ENCODE results near the gene PTMA. TPM values are rescaled to one million over a fixed set of nuclear protein-coding genes. Genes with fewer than 3 reads are reported as not detected.
"Not testable (repeated sequence)": the region's sequence is repeated elsewhere in the genome, so short reads cannot be mapped to it uniquely, and the experiment has no call there.

PTMA gene
- total RNA-seq, 1 experiment from 2014 or later, result 1,855 TPM

DNA sequence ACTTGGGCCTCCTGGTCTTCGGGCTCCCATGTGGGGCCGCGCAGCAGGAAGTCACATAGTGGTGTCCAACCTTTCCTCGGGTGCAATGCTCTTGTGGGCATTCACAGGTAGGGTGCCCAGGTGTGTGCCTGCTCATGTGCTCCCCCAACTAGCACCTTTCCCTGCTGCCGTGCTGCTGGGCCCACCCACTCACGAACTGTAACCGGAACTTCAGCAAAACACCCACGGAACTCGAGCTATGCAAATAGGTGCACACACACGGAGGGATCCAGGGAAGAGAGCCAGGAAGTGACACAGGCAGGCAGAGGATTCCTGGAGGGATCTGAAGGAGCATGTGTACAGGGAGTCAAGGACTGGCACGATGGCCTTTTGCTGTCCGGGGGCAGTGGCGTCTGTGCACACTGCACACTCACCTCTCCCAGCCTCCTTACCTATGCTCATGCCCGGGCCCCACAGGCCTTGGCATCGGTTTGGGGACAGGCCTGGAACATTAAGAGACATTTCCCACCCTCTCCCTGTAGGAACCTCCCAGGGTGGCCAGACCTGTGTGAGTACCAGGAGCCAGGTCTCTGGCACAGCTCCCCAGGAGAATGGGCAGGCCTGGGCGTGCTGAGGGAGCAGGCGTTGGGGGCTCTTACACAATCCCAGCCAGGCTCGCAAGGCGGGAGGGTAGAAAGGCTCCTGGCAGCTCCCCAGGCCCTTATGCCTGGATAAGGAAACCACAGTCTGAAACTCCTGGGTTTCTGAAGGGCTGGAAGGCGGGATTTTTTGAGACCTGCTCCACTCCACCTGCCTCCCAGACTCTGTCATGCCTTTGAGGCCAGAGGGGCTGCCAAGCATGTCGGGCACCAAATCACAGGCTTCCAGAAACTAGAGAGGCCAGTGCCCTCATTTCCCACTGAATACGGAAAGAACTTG, 6.6 kb upstream of the PTMA start:
- Histone ChIP-seq H3K4me3 (no peak overlapping the region), H3K9me3 (replicated peaks) (no peaks in the 10 kb centered on the region), H3K4me1 (no peaks in the 10 kb centered on the region), H3K27ac (no peak overlapping the region), H3K27me3 (no peaks in the 10 kb centered on the region; the same call in 1 of the 2 replicates), H3K36me3 (no peaks in the 10 kb centered on the region)
- peak in 1 of 2 experiments; percentile 41 for DNase-seq

DNA sequence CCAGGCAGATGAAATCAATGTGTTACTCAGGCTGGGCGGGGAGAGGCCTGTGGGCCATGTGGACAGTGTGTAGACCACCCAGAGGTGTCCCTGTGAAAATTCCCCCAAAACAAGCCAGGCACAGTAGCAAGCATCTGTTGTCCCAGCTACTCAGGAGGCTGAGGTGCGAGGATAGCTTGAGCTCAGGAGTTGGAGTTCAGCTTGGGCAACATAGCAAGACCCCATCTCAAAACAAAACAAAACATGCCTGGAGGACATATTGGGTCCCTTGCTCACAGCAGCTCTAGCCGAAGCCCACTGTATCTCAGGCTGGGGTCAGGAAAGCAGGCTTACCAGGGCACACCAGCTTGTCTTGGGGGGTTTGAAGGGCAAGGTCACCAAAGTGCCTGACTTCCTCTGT, 4.3 kb upstream of the PTMA start:
- H3K4me3 ChIP-seq, result no peak overlapping the region
- no peaks in the 10 kb centered on the region for H3K4me1 ChIP-seq
- peaks cover 4% of the 10 kb centered on the region; the same call in 1 of the 2 replicates for H3K36me3 ChIP-seq
- no peak overlapping the region for H3K27ac ChIP-seq
- no peaks in the 10 kb centered on the region for H3K9me3 ChIP-seq (replicated peaks)
- DNase-seq, result no peak
- H3K27me3 ChIP-seq, result no peaks in the 10 kb centered on the region

DNA sequence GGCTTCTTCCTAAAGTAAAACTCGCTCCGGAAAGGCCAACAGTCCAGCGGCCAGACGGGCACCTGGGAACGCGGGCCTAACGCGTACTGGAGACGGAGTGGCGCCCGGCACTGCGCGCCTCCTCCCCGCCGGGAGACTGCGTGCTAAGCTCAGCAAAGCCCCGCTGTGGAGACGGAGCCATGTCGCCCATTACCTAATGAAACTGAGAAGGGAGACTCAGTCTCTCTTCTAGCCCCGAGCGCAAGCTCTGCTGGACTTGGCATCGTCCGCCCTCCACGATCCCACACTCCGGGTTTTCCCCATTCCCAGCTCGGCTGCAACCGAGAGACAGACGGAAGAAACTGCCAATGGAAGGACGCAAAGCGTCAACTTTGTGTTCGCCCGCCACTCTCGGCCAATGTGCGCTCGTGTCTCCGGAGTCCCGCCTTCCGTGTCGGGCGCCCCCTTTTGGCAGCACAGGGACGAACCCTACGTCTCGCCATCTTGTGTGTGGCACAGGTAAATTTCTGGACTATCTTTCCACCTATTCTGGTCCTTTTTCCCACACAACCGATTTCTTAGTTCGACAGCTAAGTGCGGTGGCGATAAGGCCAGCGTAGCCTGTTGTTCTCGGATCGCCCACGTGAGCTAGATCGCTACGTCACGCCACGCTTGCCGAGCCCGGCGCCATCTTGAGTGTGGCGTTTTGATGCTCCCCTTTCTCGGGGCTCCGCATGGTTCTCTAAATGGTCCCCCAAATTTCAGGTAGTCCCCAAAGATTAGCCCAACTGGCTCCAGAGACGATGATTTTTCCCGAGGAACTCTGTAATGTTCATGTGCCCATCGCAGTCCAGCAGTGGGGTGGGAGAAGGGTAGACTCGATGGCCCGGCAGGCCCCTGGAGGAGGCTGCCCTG, 1.3 kb upstream of the PTMA start:
- H3K27me3 ChIP-seq, result no peaks in the 10 kb centered on the region

GRCh38 chr2:231707625-231707926, 749 bp upstream of the PTMA start:
- peak overlapping the region; percentile 99 for H3K27ac ChIP-seq
- DNase-seq, result peak in 1 of 2 experiments; percentile 60
- H3K9me3 ChIP-seq (replicated peaks), result no peaks in the 10 kb centered on the region
- H3K27me3 ChIP-seq, result no peaks in the 10 kb centered on the region
- no peaks in the 10 kb centered on the region; the same call in 1 of the 2 replicates for H3K4me1 ChIP-seq
- H3K36me3 ChIP-seq, result peaks cover 34% of the 10 kb centered on the region
- H3K4me3 ChIP-seq, result peak overlapping the region; percentile 96

More for the DNA sequence above, 1.3 kb upstream of the PTMA start:
- Histone ChIP-seq H3K27ac (peak overlapping the region; percentile 99), H3K36me3 (peaks cover 28% of the 10 kb centered on the region), H3K4me3 (peak overlapping the region; percentile 96), H3K9me3 (replicated peaks) (no peaks in the 10 kb centered on the region), H3K4me1 (no peaks in the 10 kb centered on the region; the same call in 1 of the 2 replicates)
- peak; percentile 98 for DNase-seq

DNA sequence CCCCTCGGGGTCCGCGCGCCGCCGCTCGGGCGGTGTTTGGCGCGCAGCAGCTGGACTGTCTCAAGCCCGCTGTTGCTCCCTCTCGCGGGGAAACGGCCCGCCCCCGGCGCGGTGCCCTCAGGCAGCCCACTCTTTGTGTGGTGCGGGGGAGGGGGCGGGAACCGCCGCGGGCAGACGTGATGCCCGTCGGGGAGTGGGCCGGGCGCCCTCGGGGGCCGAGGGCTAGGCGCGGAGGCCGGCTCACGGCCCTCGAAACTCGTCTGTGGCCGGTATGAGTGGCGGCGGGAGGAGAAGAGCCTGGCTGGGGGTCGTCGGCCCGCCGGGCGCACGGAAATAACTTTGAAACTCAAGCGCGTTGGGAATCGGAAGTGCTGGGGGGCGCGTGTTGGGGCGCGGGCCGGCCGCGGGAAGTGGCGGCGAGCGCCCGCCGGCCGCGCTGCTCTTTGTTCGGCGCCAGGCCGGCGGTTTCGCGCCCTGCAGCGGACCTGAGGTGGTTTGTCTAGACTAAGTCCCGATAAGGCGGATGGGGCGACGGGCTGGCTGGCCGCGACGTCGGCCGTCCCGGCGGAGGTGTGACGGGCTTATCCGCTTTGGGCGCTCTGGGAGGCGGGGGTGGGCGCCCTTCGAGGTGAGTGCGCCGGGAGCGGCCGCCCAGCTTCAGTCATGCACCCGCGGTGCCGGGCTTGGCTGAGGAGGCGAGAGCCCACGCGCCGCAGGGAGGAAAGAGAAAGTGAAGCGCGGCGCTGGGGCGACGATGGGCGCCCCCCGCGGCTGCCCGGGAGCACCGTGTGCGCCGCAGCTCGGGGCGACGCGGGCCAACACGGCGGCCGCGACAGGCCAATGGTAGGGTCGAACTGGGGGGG, 679 bp downstream of the PTMA start:
- Histone ChIP-seq H3K27ac (peak overlapping the region; percentile 99), H3K4me1 (peaks cover 3% of the 10 kb centered on the region; the same call in 1 of the 2 replicates), H3K36me3 (peaks cover 41% of the 10 kb centered on the region), H3K4me3 (peak overlapping the region; percentile 96), H3K9me3 (replicated peaks) (no peaks in the 10 kb centered on the region), H3K27me3 (no peaks in the 10 kb centered on the region)
- DNase-seq, result peak; percentile 47 to 49

DNA sequence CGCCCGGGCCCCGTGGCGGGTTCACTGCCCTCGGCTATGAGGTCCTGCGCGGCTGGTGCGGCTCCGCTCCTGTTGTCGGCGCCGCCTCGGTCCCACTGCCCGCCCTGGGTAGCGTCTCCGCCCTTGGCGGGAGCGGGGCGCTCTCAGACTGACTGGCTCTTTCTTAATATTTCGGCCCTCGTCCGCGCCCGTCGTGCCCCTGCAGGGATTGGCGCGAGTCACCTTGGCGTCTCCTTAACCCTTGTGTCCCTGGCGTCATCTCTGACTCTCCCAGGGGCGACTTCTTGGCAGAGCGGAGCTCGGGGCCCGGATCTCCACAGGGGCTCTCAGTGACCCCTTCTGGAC, 1.3 kb downstream of the PTMA start:
- H3K9me3 ChIP-seq (replicated peaks), result no peaks in the 10 kb centered on the region
- H3K4me1 ChIP-seq, result peaks cover 3% of the 10 kb centered on the region; the same call in 1 of the 2 replicates
- peaks cover 46% of the 10 kb centered on the region for H3K36me3 ChIP-seq
- H3K4me3 ChIP-seq, result peak overlapping the region; percentile 96
- H3K27ac ChIP-seq, result peak overlapping the region; percentile 99
- H3K27me3 ChIP-seq, result no peaks in the 10 kb centered on the region
- no peak for DNase-seq

- peak; percentile 84 to 89 for DNase-seq
- Histone ChIP-seq H3K4me1 (peaks cover 3% of the 10 kb centered on the region; the same call in 1 of the 2 replicates), H3K9me3 (replicated peaks) (no peaks in the 10 kb centered on the region), H3K27ac (peak overlapping the region; percentile 99), H3K36me3 (peaks cover 46% of the 10 kb centered on the region), H3K27me3 (no peaks in the 10 kb centered on the region), H3K4me3 (peak overlapping the region; percentile 96)
Observed at GRCh38 chr2:231709981-231710798, 1.9 kb downstream of the PTMA start.

DNA sequence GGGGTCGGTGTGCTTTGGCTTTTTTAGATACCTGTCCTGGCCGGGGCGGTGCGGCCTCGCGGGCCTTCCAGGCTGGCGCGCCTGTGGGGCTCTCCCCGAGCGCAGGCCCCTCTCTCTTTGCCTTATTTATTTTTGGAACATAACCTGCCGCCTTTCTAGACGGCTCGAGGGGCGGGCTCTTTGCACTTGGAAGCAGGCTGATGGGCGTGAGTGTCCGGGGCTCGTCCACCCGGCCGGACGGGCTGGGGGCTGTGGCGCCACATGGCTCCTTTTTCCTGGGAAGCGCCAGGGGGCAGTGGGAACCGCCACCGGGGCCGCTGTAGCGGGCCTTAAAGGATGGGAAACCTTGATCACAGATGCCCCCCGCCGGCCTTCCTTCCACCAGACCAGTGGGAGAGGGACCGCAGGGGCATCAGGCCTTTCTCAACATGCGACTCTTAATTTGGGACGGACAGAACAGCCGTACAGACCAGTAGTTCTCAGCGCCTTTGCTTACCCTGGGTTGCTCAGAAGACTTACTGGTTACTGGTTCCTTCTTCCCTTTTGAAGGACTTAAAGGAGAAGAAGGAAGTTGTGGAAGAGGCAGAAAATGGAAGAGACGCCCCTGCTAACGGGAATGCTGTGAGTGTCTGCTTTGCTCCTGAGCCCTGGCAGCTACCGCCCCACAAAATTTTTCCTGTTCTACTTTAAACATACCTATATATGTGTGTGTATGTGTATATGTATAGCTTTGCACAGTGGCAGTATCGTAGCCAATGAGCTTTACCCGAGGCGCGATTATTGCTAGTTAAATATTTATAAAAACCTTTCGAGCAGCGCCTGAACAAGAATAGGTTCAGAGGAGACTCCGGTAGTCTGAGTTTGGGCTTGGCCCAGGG, 2.7 kb downstream of the PTMA start:
- H3K9me3 ChIP-seq (replicated peaks), result no peaks in the 10 kb centered on the region
- peak overlapping the region; percentile 28 for H3K27ac ChIP-seq
- peaks cover 3% of the 10 kb centered on the region; the same call in 1 of the 2 replicates for H3K4me1 ChIP-seq
- peak in 1 of 2 experiments; percentile 38 for DNase-seq
- peak overlapping the region; percentile 96 for H3K4me3 ChIP-seq
- no peaks in the 10 kb centered on the region for H3K27me3 ChIP-seq
- peaks cover 46% of the 10 kb centered on the region for H3K36me3 ChIP-seq

DNA sequence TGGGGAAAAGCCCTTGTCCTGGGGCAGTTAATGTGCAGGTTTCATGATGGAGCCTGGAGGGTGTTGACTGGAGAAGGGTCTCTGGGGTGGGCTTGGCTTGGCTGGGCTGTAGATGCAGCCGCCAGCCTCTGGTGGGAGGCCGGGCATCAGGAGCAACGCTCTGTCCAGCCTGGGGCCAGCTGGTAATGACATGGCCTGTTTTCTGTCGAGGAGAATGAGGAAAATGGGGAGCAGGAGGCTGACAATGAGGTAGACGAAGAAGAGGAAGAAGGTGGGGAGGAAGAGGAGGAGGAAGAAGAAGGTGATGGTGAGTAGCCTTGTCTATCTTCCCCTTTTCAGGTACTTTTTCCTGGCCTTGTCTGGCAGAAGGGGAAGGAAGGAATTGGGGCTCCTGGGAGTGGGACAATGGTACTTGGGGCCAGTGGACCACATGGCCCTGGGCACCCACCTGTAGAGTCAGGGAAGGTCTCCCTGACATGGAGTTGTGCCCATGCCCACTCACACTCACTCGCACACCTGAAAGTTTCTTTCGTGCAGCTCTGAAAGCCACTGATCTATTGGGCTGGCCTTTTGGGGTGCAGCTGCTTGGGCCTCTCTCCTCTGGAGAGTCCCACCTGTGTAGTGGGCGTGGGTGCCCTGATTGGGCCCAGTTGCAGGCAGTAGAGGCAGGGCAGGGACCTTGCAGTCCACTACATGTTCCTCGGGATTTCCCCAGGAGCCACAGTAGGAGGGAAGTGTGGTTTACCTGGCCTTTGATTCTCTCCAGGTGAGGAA, 3.5 kb downstream of the PTMA start:
- H3K27ac ChIP-seq, result no peak overlapping the region
- no peak for DNase-seq
- H3K27me3 ChIP-seq, result no peaks in the 10 kb centered on the region
- no peaks in the 10 kb centered on the region for H3K9me3 ChIP-seq (replicated peaks)
- H3K4me3 ChIP-seq, result peak overlapping the region; percentile 96
- H3K4me1 ChIP-seq, result peaks cover 3% of the 10 kb centered on the region; the same call in 1 of the 2 replicates
- peaks cover 46% of the 10 kb centered on the region for H3K36me3 ChIP-seq

- not testable (repeated sequence) for H3K4me1 ChIP-seq; DNase-seq; H3K4me3 ChIP-seq; H3K27ac ChIP-seq; H3K27me3 ChIP-seq; H3K9me3 ChIP-seq (replicated peaks)
- peaks cover 46% of the 10 kb centered on the region for H3K36me3 ChIP-seq
Observed at GRCh38 chr2:231712451-231713021, 4.2 kb downstream of the PTMA start.

- DNase-seq; H3K9me3 ChIP-seq (replicated peaks); H3K27me3 ChIP-seq; H3K27ac ChIP-seq; H3K4me3 ChIP-seq: not testable (repeated sequence)
- Histone ChIP-seq H3K36me3 (peaks cover 46% of the 10 kb centered on the region), H3K4me1 (peaks cover 11% of the 10 kb centered on the region)
Observed at GRCh38 chr2:231713406-231713729, 5.0 kb downstream of the PTMA start.

Data from SJCRH30 (cell line).